HepG2 (cell line): ENCODE results near the gene MSMB. TPM values are rescaled to one million over a fixed set of nuclear protein-coding genes. Genes with fewer than 3 reads are reported as not detected.
A peak's percentile ranks its signal among the peaks of the same experiment; 100 is the strongest.

ENCODE experiments used
- HNRNPL ChIP-seq: fragments of 200-400 bp; formaldehyde crosslinking; IDR thresholded peaks from 2 replicates; pipeline ENCODE4 v1.6.1; 2017; ENCODE audit warnings: mild to moderate bottlenecking, low read depth, low read length
- MATR3 ChIP-seq: sonication (generic); formaldehyde crosslinking; IDR thresholded peaks from 2 replicates; pipeline ENCODE4 v1.4.0; 2020; ENCODE audit warnings: missing genetic modification reagents
- NFE2L2 ChIP-seq: fragments of 150-350 bp; IDR thresholded peaks from 2 replicates; pipeline ENCODE4 v1.6.1; 2014; ENCODE audit warnings: low read length
- PHB2 ChIP-seq: fragments of 450-650 bp; IDR thresholded peaks from 2 replicates; pipeline ENCODE4 v1.6.1; 2018; ENCODE audit not compliant: partially characterized antibody
- RFXANK ChIP-seq: IDR thresholded peaks from 2 replicates; pipeline ENCODE4 v1.6.1; 2016
- ZNF318 ChIP-seq: sonication (generic); formaldehyde crosslinking; IDR thresholded peaks from 2 replicates; pipeline ENCODE4 v1.4.0; 2020; ENCODE audit warnings: mild to moderate bottlenecking, missing genetic modification reagents
- ZNF446 ChIP-seq: sonication (generic); formaldehyde crosslinking; IDR thresholded peaks from 2 replicates; pipeline ENCODE4 v1.5.0; 2020; ENCODE audit warnings: mild to moderate bottlenecking, missing genetic modification reagents
- ZNF609 ChIP-seq: sonication (generic); formaldehyde crosslinking; IDR thresholded peaks from 2 replicates; pipeline ENCODE4 v1.4.0; 2020; ENCODE audit warnings: mild to moderate bottlenecking, missing genetic modification reagents, borderline replicate concordance
- polyA plus RNA-seq, 8 experiments: library from polyadenylated mRNA; depleted of rRNA in 3 of 8; stranded (reverse) in 7 of 8; unstranded in 1 of 8; fragments of >200 nt; fragmentation: Illumina TruSeq in 4 of 8; extraction: Trizol in 4 of 8; gene quantifications; 2 replicates each; pipeline versions ENCODE4 v1.2.1 to v1.2.3, GENCODE V29; 2011 to 2016; ENCODE audit warnings: low read depth in 4 of 8, missing spikeins in 1 of 8, mixed read lengths in 1 of 8; ENCODE audit not compliant: insufficient read depth in 1 of 8
- total RNA-seq, 5 experiments: library from RNA; depleted of rRNA; stranded (reverse); fragments of >200 nt; fragmentation: Illumina TruSeq; extraction: Trizol; gene quantifications; 2 replicates each; pipeline ENCODE4 v1.2.3, GENCODE V29; 2016; ENCODE audit warnings: low read depth in 1 of 5
- TF ChIP-seq, protein P1 (sequence below): sonication (generic); formaldehyde crosslinking; IDR thresholded peaks from 2 replicates; pipeline ENCODE4 v1.8.0; 2022; ENCODE audit warnings: mild to moderate bottlenecking, missing genetic modification reagents, borderline replicate concordance
- TF ChIP-seq, protein P2 (sequence below): sonication (generic); formaldehyde crosslinking; IDR thresholded peaks from 2 replicates; pipeline ENCODE4 v1.4.0; 2020; ENCODE audit warnings: missing genetic modification reagents
- TF ChIP-seq, protein P3 (sequence below): sonication (generic); formaldehyde crosslinking; IDR thresholded peaks from 2 replicates; pipeline ENCODE4 v1.8.0; 2023; ENCODE audit warnings: mild to moderate bottlenecking, missing genetic modification reagents

MSMB gene
- total and polyA plus RNA-seq, 2 of the 13 experiments (the other 11 are each of a cell fraction or from before 2014, with no cell fraction given), result 0.84 TPM; not detected in 1

DNA sequence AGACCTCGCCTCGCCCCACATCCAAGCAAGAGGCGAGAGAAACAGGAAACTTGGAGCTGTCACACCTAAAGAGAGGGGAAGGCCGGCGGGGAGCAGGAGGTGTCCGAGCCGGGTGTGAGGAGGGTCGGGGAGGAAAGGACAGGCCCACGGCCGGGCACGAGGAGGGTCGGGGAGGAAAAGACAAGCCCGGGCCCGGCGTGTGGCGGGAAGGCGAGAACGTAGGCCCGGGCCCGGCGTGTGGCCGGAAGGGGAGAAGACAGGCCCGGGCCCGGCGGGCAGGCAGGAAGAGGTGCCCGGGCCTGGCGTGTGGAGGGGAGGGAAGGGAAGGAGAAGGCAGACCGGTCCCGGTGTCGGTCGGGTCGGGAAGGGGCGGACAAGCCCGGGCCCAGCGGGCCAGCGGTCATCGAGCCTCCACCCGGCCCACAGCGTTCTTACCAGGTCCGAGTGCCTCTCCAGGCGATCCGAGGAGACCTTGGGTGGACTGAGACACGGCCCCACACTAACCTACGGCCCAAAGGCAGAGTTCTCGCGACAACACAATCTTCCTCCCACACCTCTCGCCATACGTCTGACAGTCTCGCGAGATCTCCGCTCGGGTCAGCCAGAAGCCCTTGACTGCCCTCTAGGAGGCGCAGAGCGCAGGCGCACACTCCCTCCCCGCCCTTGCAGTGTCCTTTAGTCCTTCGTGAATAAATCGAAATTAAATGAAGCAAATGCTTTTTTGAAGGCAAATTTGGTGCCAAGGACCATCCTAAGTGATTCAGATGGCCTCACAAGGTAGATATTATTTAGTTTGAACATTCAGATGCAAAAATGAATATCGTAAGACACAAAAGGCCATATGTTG, 15.8 kb downstream of the MSMB start, which contains the start of gene NCOA4 (continued):
- TF ChIP-seq ZNF318 (CRISPR knock-in tag) (no peak), RFXANK (CRISPR knock-in tag) (peak; percentile 46; the same call in 1 of the 2 replicates), HNRNPL (peak; percentile 80; the same call in 1 of the 2 replicates), NFE2L2 (no peak), ZNF609 (peak; percentile 37; the same call in 1 of the 2 replicates), ZNF446 (CRISPR knock-in tag) (peak; percentile 60; the same call in 1 of the 2 replicates), MATR3 (CRISPR knock-in tag) (no peak), PHB2 (no peak)
- TF ChIP-seq, protein P1, sequence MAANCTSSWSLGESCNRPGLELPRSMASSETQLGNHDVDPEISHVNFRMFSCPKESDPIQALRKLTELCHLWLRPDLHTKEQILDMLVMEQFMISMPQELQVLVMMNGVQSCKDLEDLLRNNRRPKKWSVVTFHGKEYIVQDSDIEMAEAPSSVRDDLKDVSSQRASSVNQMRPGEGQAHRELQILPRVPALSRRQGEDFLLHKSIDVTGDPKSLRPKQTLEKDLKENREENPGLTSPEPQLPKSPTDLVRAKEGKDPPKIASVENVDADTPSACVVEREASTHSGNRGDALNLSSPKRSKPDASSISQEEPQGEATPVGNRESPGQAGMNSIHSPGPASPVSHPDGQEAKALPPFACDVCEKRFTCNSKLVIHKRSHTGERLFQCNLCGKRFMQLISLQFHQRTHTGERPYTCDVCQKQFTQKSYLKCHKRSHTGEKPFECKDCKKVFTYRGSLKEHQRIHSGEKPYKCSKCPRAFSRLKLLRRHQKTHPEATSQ (CRISPR knock-in tag), result no peak
- TF ChIP-seq, protein P2, sequence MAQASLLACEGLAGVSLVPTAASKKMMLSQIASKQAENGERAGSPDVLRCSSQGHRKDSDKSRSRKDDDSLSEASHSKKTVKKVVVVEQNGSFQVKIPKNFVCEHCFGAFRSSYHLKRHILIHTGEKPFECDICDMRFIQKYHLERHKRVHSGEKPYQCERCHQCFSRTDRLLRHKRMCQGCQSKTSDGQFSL (CRISPR knock-in tag), result no peak
- TF ChIP-seq, protein P3, sequence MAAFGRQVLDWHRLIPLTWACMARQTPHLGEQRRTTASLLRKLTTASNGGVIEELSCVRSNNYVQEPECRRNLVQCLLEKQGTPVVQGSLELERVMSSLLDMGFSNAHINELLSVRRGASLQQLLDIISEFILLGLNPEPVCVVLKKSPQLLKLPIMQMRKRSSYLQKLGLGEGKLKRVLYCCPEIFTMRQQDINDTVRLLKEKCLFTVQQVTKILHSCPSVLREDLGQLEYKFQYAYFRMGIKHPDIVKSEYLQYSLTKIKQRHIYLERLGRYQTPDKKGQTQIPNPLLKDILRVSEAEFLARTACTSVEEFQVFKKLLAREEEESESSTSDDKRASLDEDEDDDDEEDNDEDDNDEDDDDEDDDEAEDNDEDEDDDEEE (CRISPR knock-in tag), result peak; percentile 86; the same call in 1 of the 2 replicates
